Central memory CD8-positive, alpha-beta T cell (primary cell): ENCODE data around the gene POFUT2.

Source experiments
- ATAC-seq: fragments of 150-1000 bp; cut with Tn5 transposase; replicated peaks from 2 replicates; pipeline ENCODE4 v1.10.0; 2022; ENCODE audit warnings: mild to moderate bottlenecking, moderate FRiP score, moderate number of reproducible peaks; ENCODE audit not compliant: poor library complexity, severe bottlenecking; ENCODE audit errors: extremely low read depth
- DNase-seq, 2 donors: peaks; one replicate each; pipeline ENCODE4 v3.0.0; 2021; ENCODE audit warnings: low spot score in 2 of 2
- H3K27ac Mint-ChIP-seq: one replicate; pipeline ENCODE4 v1.8.0; 2022; ENCODE audit warnings: low read depth, mild to moderate bottlenecking, moderate library complexity, mixed read lengths
- H3K27me3 Mint-ChIP-seq: one replicate; pipeline ENCODE4 v1.8.0; 2022; ENCODE audit warnings: mixed read lengths
- H3K36me3 Mint-ChIP-seq: one replicate; pipeline ENCODE4 v1.8.0; 2022; ENCODE audit warnings: mild to moderate bottlenecking, moderate library complexity, mixed read lengths; ENCODE audit not compliant: insufficient read depth
- H3K4me1 Mint-ChIP-seq: one replicate; pipeline ENCODE4 v1.8.0; 2022; ENCODE audit warnings: mixed read lengths
- H3K4me3 Mint-ChIP-seq: one replicate; pipeline ENCODE4 v1.8.0; 2022; ENCODE audit warnings: mild to moderate bottlenecking, moderate library complexity, mixed read lengths
- H3K9me3 Mint-ChIP-seq: one replicate; pipeline ENCODE4 v1.8.0; 2022; ENCODE audit warnings: mixed read lengths

POFUT2 gene

GRCh38 chr21:45287438-45288391, at the start of gene POFUT2:
TSS of gene POFUT2 (minus strand) at chr21:45287895. CDS start at chr21:45287871, 24 bp downstream.
- peaks cover 16% of the 10 kb centered on the region for H3K36me3 Mint-ChIP-seq
- peak within 1 kb of the TSS; percentile 85 for H3K4me3 Mint-ChIP-seq
- peak within 1 kb of the TSS; percentile 91 for H3K27ac Mint-ChIP-seq
- H3K27me3 Mint-ChIP-seq, result no peaks in the 10 kb centered on the region
- ATAC-seq (peak; percentile 87), DNase-seq (peak; percentile 97 to 99)
- no peaks in the 10 kb centered on the region for H3K9me3 Mint-ChIP-seq
- H3K4me1 Mint-ChIP-seq, result peaks cover 17% of the 10 kb centered on the region

GRCh38 chr21:45336870-45337269, 49.2 kb upstream of the POFUT2 start:
- H3K27ac Mint-ChIP-seq, result no peak overlapping the region
- H3K4me1 Mint-ChIP-seq, result no peaks in the 10 kb centered on the region
- no peaks in the 10 kb centered on the region for H3K9me3 Mint-ChIP-seq
- peaks cover 28% of the 10 kb centered on the region for H3K27me3 Mint-ChIP-seq
- H3K36me3 Mint-ChIP-seq, result peaks cover 1% of the 10 kb centered on the region
- H3K4me3 Mint-ChIP-seq, result no peak overlapping the region
- ATAC-seq (no peak), DNase-seq (no peak)

- Mint-ChIP-seq H3K9me3 (no peaks in the 10 kb centered on the region), H3K27me3 (peaks cover 24% of the 10 kb centered on the region), H3K36me3 (no peaks in the 10 kb centered on the region), H3K4me1 (no peaks in the 10 kb centered on the region), H3K27ac (no peak overlapping the region), H3K4me3 (no peak overlapping the region)
- ATAC-seq, result no peak
- DNase-seq, result no peak
Observed at GRCh38 chr21:45336535-45336810, 48.8 kb upstream of the POFUT2 start.

GRCh38 chr21:45335761-45336534, 48.3 kb upstream of the POFUT2 start:
- Mint-ChIP-seq H3K27ac (no peak overlapping the region), H3K27me3 (peaks cover 19% of the 10 kb centered on the region), H3K4me1 (no peaks in the 10 kb centered on the region), H3K9me3 (no peaks in the 10 kb centered on the region), H3K36me3 (no peaks in the 10 kb centered on the region), H3K4me3 (no peak overlapping the region)
- no peak for ATAC-seq
- DNase-seq, result no peak

GRCh38 chr21:45335151-45335760, 47.6 kb upstream of the POFUT2 start:
- DNase-seq (no peak), ATAC-seq (no peak)
- Mint-ChIP-seq H3K4me1 (no peaks in the 10 kb centered on the region), H3K9me3 (no peaks in the 10 kb centered on the region), H3K27me3 (peaks cover 15% of the 10 kb centered on the region), H3K36me3 (no peaks in the 10 kb centered on the region), H3K4me3 (no peak overlapping the region), H3K27ac (no peak overlapping the region)

GRCh38 chr21:45334591-45335081, 46.9 kb upstream of the POFUT2 start:
- no peak overlapping the region for H3K27ac Mint-ChIP-seq
- H3K4me3 Mint-ChIP-seq, result no peak overlapping the region
- ATAC-seq (no peak), DNase-seq (no peak)
- no peaks in the 10 kb centered on the region for H3K9me3 Mint-ChIP-seq
- H3K27me3 Mint-ChIP-seq, result peaks cover 15% of the 10 kb centered on the region
- no peaks in the 10 kb centered on the region for H3K4me1 Mint-ChIP-seq
- no peaks in the 10 kb centered on the region for H3K36me3 Mint-ChIP-seq

GRCh38 chr21:45334134-45334533, 46.4 kb upstream of the POFUT2 start:
- Mint-ChIP-seq H3K27ac (no peak overlapping the region), H3K4me1 (no peaks in the 10 kb centered on the region), H3K36me3 (no peaks in the 10 kb centered on the region), H3K9me3 (no peaks in the 10 kb centered on the region), H3K4me3 (no peak overlapping the region), H3K27me3 (peaks cover 15% of the 10 kb centered on the region)
- no peak for DNase-seq
- no peak for ATAC-seq

GRCh38 chr21:45333583-45334121, 46.0 kb upstream of the POFUT2 start:
- no peak overlapping the region for H3K27ac Mint-ChIP-seq
- H3K4me1 Mint-ChIP-seq, result no peaks in the 10 kb centered on the region
- no peaks in the 10 kb centered on the region for H3K9me3 Mint-ChIP-seq
- no peak overlapping the region for H3K4me3 Mint-ChIP-seq
- peaks cover 15% of the 10 kb centered on the region for H3K27me3 Mint-ChIP-seq
- H3K36me3 Mint-ChIP-seq, result no peaks in the 10 kb centered on the region
- DNase-seq (no peak), ATAC-seq (no peak)

- ATAC-seq (no peak), DNase-seq (no peak)
- H3K4me3 Mint-ChIP-seq, result no peak overlapping the region
- no peaks in the 10 kb centered on the region for H3K36me3 Mint-ChIP-seq
- no peaks in the 10 kb centered on the region for H3K9me3 Mint-ChIP-seq
- H3K27me3 Mint-ChIP-seq, result peaks cover 15% of the 10 kb centered on the region
- H3K27ac Mint-ChIP-seq, result no peak overlapping the region
- no peaks in the 10 kb centered on the region for H3K4me1 Mint-ChIP-seq
Observed at GRCh38 chr21:45332981-45333582, 45.4 kb upstream of the POFUT2 start.

- ATAC-seq, result no peak
- no peak overlapping the region for H3K27ac Mint-ChIP-seq
- H3K4me1 Mint-ChIP-seq, result no peaks in the 10 kb centered on the region
- no peak for DNase-seq
- no peaks in the 10 kb centered on the region for H3K36me3 Mint-ChIP-seq
- peaks cover 16% of the 10 kb centered on the region for H3K27me3 Mint-ChIP-seq
- H3K4me3 Mint-ChIP-seq, result no peak overlapping the region
- no peaks in the 10 kb centered on the region for H3K9me3 Mint-ChIP-seq
Observed at GRCh38 chr21:45332415-45332814, 44.7 kb upstream of the POFUT2 start.

GRCh38 chr21:45331531-45332147, 43.9 kb upstream of the POFUT2 start:
- no peak for DNase-seq
- no peaks in the 10 kb centered on the region for H3K36me3 Mint-ChIP-seq
- no peaks in the 10 kb centered on the region for H3K9me3 Mint-ChIP-seq
- H3K27ac Mint-ChIP-seq, result no peak overlapping the region
- ATAC-seq, result no peak
- peaks cover 16% of the 10 kb centered on the region for H3K27me3 Mint-ChIP-seq
- H3K4me3 Mint-ChIP-seq, result no peak overlapping the region
- no peaks in the 10 kb centered on the region for H3K4me1 Mint-ChIP-seq

GRCh38 chr21:45330851-45331261, 43.2 kb upstream of the POFUT2 start:
- Mint-ChIP-seq H3K4me3 (no peak overlapping the region), H3K27ac (no peak overlapping the region), H3K36me3 (no peaks in the 10 kb centered on the region), H3K4me1 (no peaks in the 10 kb centered on the region), H3K9me3 (no peaks in the 10 kb centered on the region), H3K27me3 (peaks cover 10% of the 10 kb centered on the region)
- no peak for ATAC-seq
- no peak for DNase-seq
